ENCODE measurements around the gene CTDSPL.
"Not testable (repeated sequence)": the region's sequence is repeated elsewhere in the genome, so short reads cannot be mapped to it uniquely, and the experiment has no call there.

CTDSPL gene, protein sequence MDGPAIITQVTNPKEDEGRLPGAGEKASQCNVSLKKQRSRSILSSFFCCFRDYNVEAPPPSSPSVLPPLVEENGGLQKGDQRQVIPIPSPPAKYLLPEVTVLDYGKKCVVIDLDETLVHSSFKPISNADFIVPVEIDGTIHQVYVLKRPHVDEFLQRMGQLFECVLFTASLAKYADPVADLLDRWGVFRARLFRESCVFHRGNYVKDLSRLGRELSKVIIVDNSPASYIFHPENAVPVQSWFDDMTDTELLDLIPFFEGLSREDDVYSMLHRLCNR

DNA sequence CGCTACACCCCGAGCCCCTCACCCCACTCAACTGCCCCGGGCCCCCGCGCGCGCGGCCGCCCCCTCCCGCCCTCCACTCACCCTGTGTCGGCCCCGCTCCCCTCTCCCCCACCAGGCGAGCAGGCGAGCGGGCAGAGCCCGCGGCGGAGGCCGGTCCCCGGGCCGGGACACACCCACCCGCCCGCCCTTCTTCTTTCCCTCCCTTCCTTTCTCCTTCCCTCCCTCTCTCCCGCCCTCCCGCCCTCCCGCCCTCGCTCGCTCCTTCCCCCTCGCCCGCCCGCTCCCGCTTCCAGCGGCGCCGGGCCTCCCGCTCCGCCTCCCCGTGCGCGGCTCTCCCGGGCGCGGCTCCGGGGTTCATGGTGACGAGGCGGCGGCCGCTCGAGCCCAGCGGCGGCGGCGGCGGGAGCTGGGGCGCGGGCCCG, at the start of gene CTDSPL:
CTDSPL (plus strand) TSS at position 261 of the 422 bp plus-strand sequence. CDS start 320 bp downstream, outside the sequence.
- DNase-seq (ENCODE audit: low read depth): no peak
- H3K4me3 ChIP-seq (ENCODE audit: low read depth, low read length): peak within 1 kb of the TSS; percentile 54
- in situ Hi-C loops (cut with HindIII; ENCODE audit: low sequenced_read_pairs): no loop called here
- TF ChIP-seq, protein P1, sequence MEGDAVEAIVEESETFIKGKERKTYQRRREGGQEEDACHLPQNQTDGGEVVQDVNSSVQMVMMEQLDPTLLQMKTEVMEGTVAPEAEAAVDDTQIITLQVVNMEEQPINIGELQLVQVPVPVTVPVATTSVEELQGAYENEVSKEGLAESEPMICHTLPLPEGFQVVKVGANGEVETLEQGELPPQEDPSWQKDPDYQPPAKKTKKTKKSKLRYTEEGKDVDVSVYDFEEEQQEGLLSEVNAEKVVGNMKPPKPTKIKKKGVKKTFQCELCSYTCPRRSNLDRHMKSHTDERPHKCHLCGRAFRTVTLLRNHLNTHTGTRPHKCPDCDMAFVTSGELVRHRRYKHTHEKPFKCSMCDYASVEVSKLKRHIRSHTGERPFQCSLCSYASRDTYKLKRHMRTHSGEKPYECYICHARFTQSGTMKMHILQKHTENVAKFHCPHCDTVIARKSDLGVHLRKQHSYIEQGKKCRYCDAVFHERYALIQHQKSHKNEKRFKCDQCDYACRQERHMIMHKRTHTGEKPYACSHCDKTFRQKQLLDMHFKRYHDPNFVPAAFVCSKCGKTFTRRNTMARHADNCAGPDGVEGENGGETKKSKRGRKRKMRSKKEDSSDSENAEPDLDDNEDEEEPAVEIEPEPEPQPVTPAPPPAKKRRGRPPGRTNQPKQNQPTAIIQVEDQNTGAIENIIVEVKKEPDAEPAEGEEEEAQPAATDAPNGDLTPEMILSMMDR (IDR thresholded peaks at IDR 0.05; ENCODE audit: low read depth, low read length, missing control alignments): no peak

DNA sequence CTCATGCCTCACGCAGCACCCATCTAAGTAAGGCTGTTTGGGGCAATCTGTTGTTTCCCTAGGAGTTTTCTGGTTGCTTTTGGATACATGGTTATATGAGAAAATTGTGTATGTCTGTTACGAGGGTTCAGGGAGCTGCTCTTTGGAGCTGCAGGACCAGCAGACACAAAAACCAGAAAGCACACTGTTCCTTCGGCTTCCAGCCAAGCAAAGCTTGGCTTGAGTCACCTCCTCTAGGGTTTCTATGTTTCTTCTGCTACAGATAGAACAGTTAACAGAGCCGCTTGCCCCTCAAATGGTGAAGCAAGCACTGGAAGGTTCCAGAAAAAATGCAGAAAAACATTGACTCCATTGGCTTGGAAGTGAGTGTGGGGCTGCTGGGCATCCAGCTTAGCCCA, 49.2 kb upstream of the CTDSPL start:
- in situ Hi-C loops (cut with HindIII; ENCODE audit: low sequenced_read_pairs): no loop called here
- no peak overlapping the region for H3K4me3 ChIP-seq (ENCODE audit: low read depth, low read length)
- TF ChIP-seq, protein P1 (IDR thresholded peaks at IDR 0.05; ENCODE audit: low read depth, low read length, missing control alignments): no peak
- DNase-seq (ENCODE audit: low read depth): no peak

DNA sequence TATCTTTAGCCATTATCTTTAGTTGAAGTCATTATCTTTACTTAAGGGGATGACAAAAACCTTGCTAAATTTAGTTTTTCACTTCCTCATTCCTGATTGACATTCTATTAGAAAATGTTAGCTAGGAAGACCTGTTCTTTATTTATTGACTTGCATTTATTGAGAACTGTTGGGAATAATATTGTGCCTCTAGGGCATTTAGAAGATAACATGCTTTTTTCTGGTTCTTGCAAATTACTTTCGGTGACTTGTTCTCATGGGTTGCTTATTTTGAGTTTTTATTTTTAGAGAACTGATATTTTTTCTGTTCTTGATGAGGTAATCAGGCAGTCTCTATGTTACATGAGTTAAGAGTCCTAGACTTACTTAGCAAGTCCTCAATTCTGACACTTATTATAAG, 48.3 kb upstream of the CTDSPL start:
- TF ChIP-seq, protein P1 (IDR thresholded peaks at IDR 0.05; ENCODE audit: low read depth, low read length, missing control alignments): no peak
- in situ Hi-C loops (cut with HindIII; ENCODE audit: low sequenced_read_pairs): no loop called here
- no peak overlapping the region for H3K4me3 ChIP-seq (ENCODE audit: low read depth, low read length)
- no peak for DNase-seq (ENCODE audit: low read depth)

DNA sequence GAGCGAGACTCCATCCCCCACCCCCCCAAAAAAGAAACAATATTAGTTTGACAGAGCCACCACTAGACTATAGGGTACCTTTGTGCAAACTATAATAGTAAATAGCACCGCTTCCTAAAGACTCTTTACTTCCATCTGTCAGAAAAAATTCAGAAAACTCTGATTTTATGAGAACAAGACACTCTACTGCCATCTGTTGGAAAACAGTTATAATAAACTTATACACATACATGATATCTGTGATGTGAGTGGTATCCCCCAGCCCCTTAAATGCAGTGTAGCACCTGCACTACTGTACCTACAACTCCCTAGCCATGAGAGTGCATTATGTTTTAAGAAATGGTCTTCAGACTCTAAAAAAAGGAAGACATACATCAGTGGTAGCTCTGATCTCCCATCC, 47.1 kb upstream of the CTDSPL start:
- no peak for DNase-seq (ENCODE audit: low read depth)
- no peak overlapping the region for H3K4me3 ChIP-seq (ENCODE audit: low read depth, low read length)
- in situ Hi-C loops (cut with HindIII; ENCODE audit: low sequenced_read_pairs): no loop called here
- TF ChIP-seq, protein P1 (IDR thresholded peaks at IDR 0.05; ENCODE audit: low read depth, low read length, missing control alignments): peak; percentile 28

DNA sequence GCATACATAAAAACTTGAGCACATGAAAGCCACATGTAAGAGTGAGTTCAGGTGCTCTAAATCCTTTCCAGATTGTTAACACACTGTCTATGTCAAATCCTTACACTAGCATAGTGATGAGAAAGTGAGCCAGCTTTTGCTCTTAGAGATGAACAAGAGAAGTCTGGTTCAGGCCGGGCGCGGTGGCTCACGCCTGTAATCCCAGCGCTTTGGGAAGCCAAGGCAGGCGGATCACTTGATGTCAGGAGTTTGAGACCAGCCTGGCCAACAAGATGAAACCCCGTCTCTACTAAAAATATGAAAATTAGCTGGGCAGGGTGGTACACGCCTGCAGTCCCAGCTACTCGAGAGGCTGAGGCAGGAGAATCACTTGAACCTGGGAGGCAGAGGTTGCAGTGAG, 46.5 kb upstream of the CTDSPL start:
- DNase-seq (ENCODE audit: low read depth); in situ Hi-C loops (cut with HindIII; ENCODE audit: low sequenced_read_pairs); H3K4me3 ChIP-seq (ENCODE audit: low read depth, low read length): not testable (repeated sequence)

DNA sequence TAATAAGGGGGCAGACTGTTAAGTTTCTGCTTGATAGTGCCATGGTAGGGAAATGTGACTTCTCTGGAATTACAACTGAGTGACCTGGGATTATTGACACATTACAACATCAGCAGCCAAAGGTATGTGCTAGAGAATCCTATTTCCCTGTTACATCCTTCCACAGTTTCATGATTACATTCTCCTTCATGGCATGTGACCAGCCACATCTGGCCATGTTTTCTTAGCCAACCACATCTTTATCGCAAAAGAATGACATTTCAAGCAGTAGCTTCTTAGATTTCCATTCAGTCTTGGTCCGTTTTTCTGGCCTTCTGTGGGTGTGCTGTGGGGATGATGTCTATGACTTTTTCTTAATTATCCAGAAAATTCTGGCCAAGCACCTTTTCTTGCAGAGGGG, 45.4 kb upstream of the CTDSPL start:
- in situ Hi-C loops (cut with HindIII; ENCODE audit: low sequenced_read_pairs): no loop called here
- no peak for DNase-seq (ENCODE audit: low read depth)
- no peak overlapping the region for H3K4me3 ChIP-seq (ENCODE audit: low read depth, low read length)
- TF ChIP-seq, protein P1 (IDR thresholded peaks at IDR 0.05; ENCODE audit: low read depth, low read length, missing control alignments): no peak

DNA sequence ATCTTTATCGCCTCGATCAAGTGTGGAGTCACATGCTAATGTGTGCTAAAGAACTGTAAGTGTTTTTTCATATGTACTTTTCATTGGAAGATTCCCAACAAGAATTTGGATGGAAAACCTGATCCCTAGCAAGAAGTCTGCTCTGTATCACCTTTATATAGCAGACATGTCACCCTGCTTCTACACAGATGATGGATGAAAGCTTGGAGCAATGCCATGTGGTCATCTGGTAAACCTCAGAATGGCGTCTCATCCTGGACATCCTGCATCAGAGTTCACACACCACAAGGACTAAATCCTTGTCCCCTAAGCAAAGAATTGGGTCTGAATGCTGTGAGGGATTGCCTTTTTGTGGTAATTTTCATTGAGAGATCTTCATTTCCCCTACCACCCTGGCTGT, 42.1 kb upstream of the CTDSPL start:
- no peak overlapping the region for H3K4me3 ChIP-seq (ENCODE audit: low read depth, low read length)
- DNase-seq (ENCODE audit: low read depth): no peak
- TF ChIP-seq, protein P1 (IDR thresholded peaks at IDR 0.05; ENCODE audit: low read depth, low read length, missing control alignments): no peak
- in situ Hi-C loops (cut with HindIII; ENCODE audit: low sequenced_read_pairs): no loop called here
